ENCODE results near the gene PYGO2. TPM values are rescaled to one million over a fixed set of nuclear protein-coding genes. Genes with fewer than 3 reads are reported as not detected.
A peak's percentile ranks its signal among the peaks of the same experiment; 100 is the strongest.
"Not testable (repeated sequence)": the region's sequence is repeated elsewhere in the genome, so short reads cannot be mapped to it uniquely, and the experiment has no call there.

Gene PYGO2
- total RNA-seq, 2 experiments from 2014 or later, result 30.3 to 32.8 TPM

DNA sequence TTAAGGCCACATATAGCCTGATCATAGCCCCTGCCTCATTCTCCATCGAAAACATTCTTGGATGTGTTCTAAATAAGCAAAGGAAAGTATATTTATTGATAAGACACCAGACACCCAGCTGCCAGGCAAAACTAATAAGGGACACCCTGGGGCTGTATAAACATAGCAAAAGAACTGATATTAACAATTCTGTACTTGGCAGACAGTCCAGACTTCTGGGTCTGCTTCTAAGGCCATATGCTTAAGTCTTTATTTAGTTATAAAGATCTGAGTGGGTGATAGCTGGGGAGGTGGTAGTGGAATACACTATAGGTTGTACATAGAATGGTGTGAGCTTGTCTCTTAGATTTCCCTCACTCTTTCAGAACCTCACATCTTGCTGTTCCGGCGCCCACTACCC, 16.8 kb upstream of the PYGO2 start:
- POLR2A ChIA-PET, result no interaction called here
- Mint-ChIP-seq H3K36me3 (ENCODE audit: low read depth) (no peaks in the 10 kb centered on the region), H3K4me3 (no peak overlapping the region), H3K27ac (no peak overlapping the region), H3K9me3 (no peaks in the 10 kb centered on the region), H3K27me3 (no peaks in the 10 kb centered on the region), H3K4me1 (ENCODE audit: low read depth) (no peaks in the 10 kb centered on the region)
- Histone ChIP-seq H3K4me1 (ENCODE audit: insufficient read depth, low read length) (peaks cover 20% of the 10 kb centered on the region), H3K4me3 (ENCODE audit: low read length) (no peak overlapping the region), H3K27ac (ENCODE audit: low read depth in 1 of 2, low read length in 2 of 2) (no peak overlapping the region), H3K9me3 (ENCODE audit: control insufficient read depth in 1 of 2, insufficient read depth in 1 of 2, low read length in 2 of 2) (no peaks in the 10 kb centered on the region), H3K27me3 (ENCODE audit: control insufficient read depth in 1 of 2, insufficient read depth in 2 of 2, low read length in 2 of 2) (no peaks in the 10 kb centered on the region), H3K36me3 (ENCODE audit: insufficient read depth, low read length) (no peaks in the 10 kb centered on the region)
- no peak for TF ChIP-seq CTCF (IDR thresholded peaks at IDR 0.05)
- intact Hi-C loops (cut with DNase I, micrococcal nuclease), result loop anchor here in 1 of 2 experiments (1.0 kb wide), 1 partner anchor 11 kb away; no protein-coding TSS in a partner anchor
- DNase-seq (no peak), ATAC-seq (ENCODE audit: poor library complexity) (no peak)
- CTCF ChIA-PET, result interaction anchor here (0.9 to 10.7 kb wide), 3 partner anchors 17 to 39 kb away, joined by 3 to 71 read pairs (median 4); partner anchors contain the start of gene PYGO2

DNA sequence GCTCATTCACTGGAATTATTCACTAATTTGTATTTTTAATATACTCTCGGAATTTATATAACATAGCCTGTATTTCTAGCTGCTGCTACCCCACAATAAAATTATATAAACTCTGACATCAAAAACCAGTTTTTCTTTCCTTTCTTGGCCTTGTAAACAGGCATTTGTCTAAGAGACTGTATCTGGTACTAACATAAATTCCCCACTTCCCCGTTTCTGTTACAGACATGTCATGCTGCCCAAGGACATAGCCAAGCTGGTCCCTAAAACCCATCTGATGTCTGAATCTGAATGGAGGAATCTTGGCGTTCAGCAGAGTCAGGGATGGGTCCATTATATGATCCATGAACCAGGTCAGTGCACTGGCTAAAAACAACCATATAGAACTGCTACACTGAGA, 16.2 kb upstream of the PYGO2 start:
- H3K4me3 Mint-ChIP-seq; H3K36me3 Mint-ChIP-seq (ENCODE audit: low read depth); H3K27me3 Mint-ChIP-seq; H3K27ac Mint-ChIP-seq; H3K4me1 Mint-ChIP-seq (ENCODE audit: low read depth); H3K36me3 ChIP-seq (ENCODE audit: insufficient read depth, low read length); H3K9me3 Mint-ChIP-seq; DNase-seq; POLR2A ChIA-PET; H3K27ac ChIP-seq (ENCODE audit: low read depth in 1 of 2, low read length in 2 of 2); ATAC-seq (ENCODE audit: poor library complexity); H3K4me3 ChIP-seq (ENCODE audit: low read length); H3K9me3 ChIP-seq (ENCODE audit: control insufficient read depth in 1 of 2, insufficient read depth in 1 of 2, low read length in 2 of 2); H3K27me3 ChIP-seq (ENCODE audit: control insufficient read depth in 1 of 2, insufficient read depth in 2 of 2, low read length in 2 of 2): not testable (repeated sequence)
- intact Hi-C loops (cut with DNase I, micrococcal nuclease), result loop anchor here in 1 of 2 experiments (1.0 to 2.0 kb wide), 2 partner anchors 12 to 21 kb away; no protein-coding TSS in a partner anchor
- CTCF ChIA-PET, result interaction anchor here (1.1 to 10.7 kb wide), 3 partner anchors 37 to 107 kb away, joined by 3 to 71 read pairs (median 4); no protein-coding TSS in a partner anchor
- peaks cover 24% of the 10 kb centered on the region for H3K4me1 ChIP-seq (ENCODE audit: insufficient read depth, low read length)

GRCh38 chr1:154975409-154976059, 14.0 kb upstream of the PYGO2 start:
- no peak overlapping the region for H3K27ac Mint-ChIP-seq
- peaks cover 22% of the 10 kb centered on the region for H3K4me1 Mint-ChIP-seq (ENCODE audit: low read depth)
- no peak for TF ChIP-seq CTCF (IDR thresholded peaks at IDR 0.05)
- DNase-seq (peak in 10 of 14 experiments; percentile 25 to 74 (median 43)), ATAC-seq (ENCODE audit: poor library complexity) (no peak)
- ChIA-PET POLR2A (interaction anchor here (0.9 to 5.6 kb wide), 13 partner anchors 8 to 41 kb away, joined by 3 to 46 read pairs (median 16); partner anchors contain the start of genes FLAD1, PBXIP1, PMVK and PYGO2), CTCF (interaction anchor here (3.0 to 10.7 kb wide), 4 partner anchors 13 to 41 kb away, joined by 15 to 71 read pairs (median 32); partner anchors contain the start of genes PBXIP1 and PYGO2)
- H3K36me3 Mint-ChIP-seq (ENCODE audit: low read depth), result peaks cover 7% of the 10 kb centered on the region
- peaks cover 40% of the 10 kb centered on the region for H3K4me1 ChIP-seq (ENCODE audit: insufficient read depth, low read length)
- no peaks in the 10 kb centered on the region for H3K27me3 ChIP-seq (ENCODE audit: control insufficient read depth in 1 of 2, insufficient read depth in 2 of 2, low read length in 2 of 2)
- peak overlapping the region; percentile 81 for H3K4me3 ChIP-seq (ENCODE audit: low read length)
- peaks cover 8% of the 10 kb centered on the region for H3K36me3 ChIP-seq (ENCODE audit: insufficient read depth, low read length)
- no peaks in the 10 kb centered on the region for H3K9me3 ChIP-seq (ENCODE audit: control insufficient read depth in 1 of 2, insufficient read depth in 1 of 2, low read length in 2 of 2)
- H3K27me3 Mint-ChIP-seq, result no peaks in the 10 kb centered on the region
- H3K9me3 Mint-ChIP-seq, result no peaks in the 10 kb centered on the region
- peak overlapping the region; percentile 94 to 99 for H3K27ac ChIP-seq (ENCODE audit: low read depth in 1 of 2, low read length in 2 of 2)
- intact Hi-C loops (cut with DNase I, micrococcal nuclease), result loop anchor here (2.0 kb wide), 2 partner anchors 23 to 39 kb away; partner anchors contain the start of gene PMVK (in 1 of the 2)
- H3K4me3 Mint-ChIP-seq, result no peak overlapping the region
